BLaER1 treated with 17β-estradiol and CSF1 and Interleukin-3, amounts not matched to agents 10 nM and 100 nM (cell line): ENCODE measurements around the gene PFN4.

Experiments
- H3K27ac ChIP-seq, 11 experiments: shearing (Covaris generic); formaldehyde crosslinking; 2 replicates each; pipeline ENCODE4 v1.8.1; 2022
- H3K27me3 ChIP-seq, 11 experiments: shearing (Covaris generic); formaldehyde crosslinking; 2 replicates each; pipeline ENCODE4 v1.8.1; 2022
- H3K36me3 ChIP-seq, 11 experiments: shearing (Covaris generic); formaldehyde crosslinking; 2 replicates each; pipeline ENCODE4 v1.8.1; 2022
- H3K4me1 ChIP-seq, 10 experiments: shearing (Covaris generic); formaldehyde crosslinking; 2 replicates each; pipeline ENCODE4 v1.8.1; 2022
- H3K4me2 ChIP-seq, 11 experiments: shearing (Covaris generic); formaldehyde crosslinking; 2 replicates each; pipeline ENCODE4 v1.8.1; 2022
- H3K4me3 ChIP-seq, 10 experiments: shearing (Covaris generic); formaldehyde crosslinking; 2 replicates each; pipeline ENCODE4 v1.8.1; 2022
- H3K9ac ChIP-seq, 11 experiments: shearing (Covaris generic); formaldehyde crosslinking; 2 replicates each; pipeline ENCODE4 v1.8.1; 2022
- H3K9me3 ChIP-seq, 11 experiments: shearing (Covaris generic); formaldehyde crosslinking; replicated peaks in 1 of 11; 2 replicates each; pipeline ENCODE4 v1.8.1; 2022
- H4K20me1 ChIP-seq, 11 experiments: shearing (Covaris generic); formaldehyde crosslinking; 2 replicates each; pipeline ENCODE4 v1.8.1; 2022
- Cebpa-rat ChIP-seq, 11 experiments: shearing (Covaris generic); IDR thresholded peaks; 2 replicates each; pipeline ENCODE4 v1.8.1; 2022

The PFN4 gene

DNA sequence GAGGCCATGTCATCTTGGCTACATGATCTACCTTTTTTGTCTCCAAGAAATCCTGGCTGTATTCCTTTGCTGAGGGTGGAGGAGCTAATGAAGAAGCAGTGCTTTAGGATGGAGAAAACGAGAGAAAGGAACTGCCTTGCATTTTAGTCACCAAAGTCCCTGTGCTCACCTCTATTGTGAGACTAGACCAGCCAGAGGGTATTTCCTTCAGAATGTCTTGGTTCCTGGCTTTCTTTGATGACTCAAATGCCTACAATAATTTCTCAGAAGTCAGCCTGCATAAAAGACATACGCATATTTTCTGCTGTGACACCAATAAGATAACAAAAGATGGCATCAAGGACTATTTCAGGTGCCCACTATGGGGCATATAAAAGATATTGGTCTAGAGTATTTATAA is 57.8 kb downstream of the PFN4 start:
- Histone ChIP-seq H3K27ac (no peak overlapping the region), H3K27me3 (no peaks in the 10 kb centered on the region), H3K9me3 (no peaks in the 10 kb centered on the region), H3K36me3 (peaks cover 44 to 55% (median 52%) of the 10 kb centered on the region in 11 experiments), H4K20me1 (peaks cover 7 to 26% (median 14%) of the 10 kb centered on the region in 11 experiments; a peak in 14 of 22 replicates), H3K4me1 (peaks cover 0 to 7% (median 2%) of the 10 kb centered on the region in 10 experiments; a peak in 6 of 20 replicates), H3K4me2 (no peak overlapping the region), H3K9ac (no peak overlapping the region), H3K4me3 (no peak overlapping the region)
- TF ChIP-seq Cebpa-rat (IDR thresholded peaks at IDR 0.05) = no peak
